Thoracic aorta endothelial cell (primary cell): ENCODE measurements around the gene RNF144A. TPM values are rescaled to one million over a fixed set of nuclear protein-coding genes. Genes with fewer than 3 reads are reported as not detected.

Source experiments
- total RNA-seq: library from RNA; depleted of rRNA; stranded (reverse); fragments of >200 nt; gene quantifications from 2 replicates; pipeline ENCODE4 v1.2.3, GENCODE V29; 2012

RNF144A gene
- total RNA-seq = 11.0 and 15.7 TPM in 2 replicates

GRCh38 chr2:6917071-6917760 is at the start of gene RNF144A:
TSS of gene RNF144A (plus strand) at chr2:6917412. CDS start at chr2:6996927, 79,515 bp downstream.

GRCh38 chr2:6877402-6878304 is 39.6 kb upstream of the RNF144A start, which contains the start of gene RSAD2:
TSS of gene RSAD2 (plus strand) at chr2:6877777. CDS start at chr2:6877801, 24 bp downstream.

Other genes with a start within 250 kb of the RNF144A start
- 1.1 and 1.9 TPM in 2 replicates for gene CMPK2, start 51.5 kb upstream of the RNF144A start, total RNA-seq
- gene RSAD2, start 39.6 kb upstream of the RNF144A start, total RNA-seq = 0.13 and 0.43 TPM in 2 replicates